IPS-NIHi11 (cell line): ENCODE results near the gene URB1.
"Not testable (repeated sequence)": the region's sequence is repeated elsewhere in the genome, so short reads cannot be mapped to it uniquely, and the experiment has no call there.

Experiments used
- DNase-seq: peaks from one replicate; pipeline ENCODE4 v3.0.0; 2012; ENCODE audit warnings: mixed read lengths, low spot score

URB1 gene

DNA sequence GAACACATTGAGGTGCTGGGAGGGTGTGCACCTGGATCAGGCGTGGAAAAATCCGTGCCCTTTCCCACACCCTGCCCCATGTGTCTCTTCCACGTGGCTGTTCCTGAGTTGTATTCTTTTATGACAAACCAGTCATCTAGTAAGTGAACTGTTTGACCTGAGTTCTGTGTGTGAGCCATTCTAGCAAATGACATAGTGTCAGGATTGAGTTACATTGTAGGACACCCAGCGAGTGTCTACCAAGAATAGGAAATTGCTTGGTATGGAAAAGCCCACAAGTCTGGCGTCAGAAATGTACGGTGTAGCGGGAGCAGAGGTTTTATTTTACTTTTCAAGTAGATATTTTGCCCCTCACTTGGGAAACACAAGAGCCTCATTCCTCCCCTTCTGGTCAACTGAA, 95.4 kb downstream of the URB1 start:
- DNase-seq, result no peak

DNA sequence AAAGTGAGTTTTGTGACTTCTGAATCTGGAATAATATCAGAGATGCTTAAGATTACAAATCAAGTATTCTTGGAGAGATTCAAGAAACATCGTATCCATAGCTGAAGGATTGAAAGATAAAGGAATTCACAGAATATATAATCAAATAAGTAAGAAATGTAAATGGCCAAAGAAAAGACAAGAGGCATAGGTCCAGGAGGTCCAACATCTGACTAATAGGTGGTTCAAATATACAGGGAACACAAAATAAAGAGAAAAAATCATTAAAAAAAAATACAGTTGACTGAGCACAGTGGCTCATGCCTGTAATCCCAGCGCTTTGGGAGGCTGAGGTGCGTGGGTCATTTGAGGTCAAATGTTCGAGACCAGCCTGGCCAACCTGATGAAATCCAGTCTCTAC, 107.3 kb downstream of the URB1 start:
- DNase-seq, result no peak

- DNase-seq, result no peak
Observed at GRCh38 chr21:32282992-32283391, 109.8 kb downstream of the URB1 start.

GRCh38 chr21:32281531-32281930, 111.3 kb downstream of the URB1 start:
- no peak for DNase-seq

DNA sequence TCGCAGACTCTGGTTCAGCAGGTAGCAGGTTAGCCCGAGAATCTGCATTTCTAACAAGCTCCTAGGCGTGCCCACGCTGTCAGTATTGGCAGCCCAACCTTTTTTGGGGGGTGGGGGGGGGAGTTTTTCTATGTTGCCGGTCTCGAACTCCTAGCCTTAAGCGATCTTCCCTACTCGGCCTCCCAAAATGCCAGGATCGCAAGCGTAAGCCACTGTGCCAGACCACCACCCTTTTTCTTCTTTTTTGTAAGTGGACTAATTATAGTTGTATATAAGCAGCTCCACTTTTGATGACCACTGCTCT, 113.5 kb downstream of the URB1 start:
- no peak for DNase-seq

DNA sequence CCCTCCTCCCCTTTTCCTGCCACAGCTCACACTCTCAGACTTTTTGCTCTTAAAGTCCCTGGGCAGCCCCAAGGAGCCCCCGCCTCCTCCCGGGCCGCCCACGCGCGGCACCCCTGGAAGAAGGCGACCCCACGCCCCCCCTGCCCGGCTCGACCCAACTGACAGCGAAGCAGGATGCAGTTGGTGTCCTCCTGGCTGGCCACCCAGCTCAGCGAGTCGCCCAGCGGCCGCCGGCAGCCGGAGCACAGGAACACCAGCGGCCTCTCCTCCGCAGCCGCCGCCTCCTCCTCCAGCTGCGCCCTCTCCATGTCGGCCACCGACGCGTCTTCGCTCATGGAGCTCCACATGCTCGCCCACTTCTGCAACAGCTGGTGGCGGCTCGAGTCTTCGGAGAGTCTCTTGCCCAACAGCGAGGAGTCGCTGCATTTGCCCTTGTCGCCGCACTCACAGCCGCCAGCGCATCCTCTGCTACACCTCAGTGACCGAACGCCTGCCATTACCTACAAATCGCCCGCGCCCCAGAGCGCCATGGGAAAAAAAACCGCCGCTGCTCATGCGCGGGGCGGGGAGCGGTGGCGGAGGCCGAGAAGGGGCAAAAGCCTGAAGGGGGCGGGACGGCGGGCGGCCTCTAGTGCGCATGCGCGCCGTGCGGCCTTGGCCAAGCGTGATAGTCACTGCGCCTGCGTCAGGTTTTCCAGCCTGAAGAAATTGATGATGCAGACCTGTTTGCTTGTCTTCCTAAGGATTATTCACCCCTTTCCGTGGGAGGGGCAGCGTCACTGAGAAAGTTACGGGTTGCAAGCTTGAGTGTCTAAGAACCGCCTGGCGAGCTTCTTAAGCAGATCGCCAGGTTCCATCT, 114.1 kb downstream of the URB1 start, which contains the start of gene MIS18A:
Gene MIS18A, minus strand, starts transcription at position 532 of the 859 bp plus-strand sequence. Its CDS starts 35 bp downstream, at position 497.
- DNase-seq, result peak; percentile 97

- DNase-seq, result no peak
Observed at GRCh38 chr21:32278103-32278502, 114.7 kb downstream of the URB1 start.

DNA sequence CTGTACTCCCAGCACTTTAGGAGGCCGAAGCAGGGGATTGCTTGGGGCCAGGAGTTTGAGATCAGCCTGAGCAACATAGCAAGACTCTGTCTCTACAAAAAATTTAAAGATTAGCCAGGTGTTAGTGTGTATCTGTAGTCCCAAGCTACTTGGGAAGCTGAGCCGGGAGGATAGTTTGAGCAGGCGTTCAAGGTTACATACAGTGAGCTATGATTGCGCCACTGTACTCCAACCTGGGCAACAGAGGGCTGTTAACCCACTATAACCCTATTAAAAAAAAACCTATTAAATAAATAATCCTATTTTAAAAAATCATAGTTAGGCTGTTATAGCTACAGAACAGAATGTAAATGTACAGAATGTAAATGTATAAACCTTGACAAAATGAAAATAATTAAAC, 116.1 kb downstream of the URB1 start:
- no peak for DNase-seq

GRCh38 chr21:32270748-32271147, 122.1 kb downstream of the URB1 start:
- DNase-seq, result no peak

GRCh38 chr21:32265321-32265720, 127.5 kb downstream of the URB1 start:
- not testable (repeated sequence) for DNase-seq

DNA sequence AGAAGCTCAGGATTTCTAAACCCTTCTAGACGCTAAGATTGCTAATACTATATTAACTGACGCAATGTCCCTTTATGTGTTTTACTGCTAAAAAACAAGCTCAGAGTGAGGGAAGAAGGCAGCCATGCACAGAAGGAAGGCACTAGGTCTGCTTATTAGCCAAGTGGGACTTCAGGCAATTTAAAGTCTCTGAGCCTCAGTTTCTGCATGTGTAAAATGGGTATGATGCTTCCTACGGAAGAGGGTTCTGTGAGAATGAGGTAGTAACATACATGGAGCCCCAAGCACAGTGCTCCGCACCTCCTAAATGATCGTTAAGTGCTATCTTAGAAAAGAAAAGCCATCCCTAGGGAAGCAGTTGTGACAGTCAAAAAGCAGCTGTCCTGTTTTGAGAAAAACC, 130.9 kb downstream of the URB1 start:
- no peak for DNase-seq
